Caco-2 (cell line): Measurements from ENCODE around the gene NT5C3B. TPM values are rescaled to one million over a fixed set of nuclear protein-coding genes. Genes with fewer than 3 reads are reported as not detected.
A peak's percentile ranks its signal among the peaks of the same experiment; 100 is the strongest.
"Not testable (repeated sequence)": the region's sequence is repeated elsewhere in the genome, so short reads cannot be mapped to it uniquely, and the experiment has no call there.

Experiments
- BruUV-seq: library from RNA; stranded (reverse); fragments of 400-500 nt; replicated peaks from 2 replicates; lab custom pipeline; 2021; lab: Mats Ljungman, UMichigan
- CTCF ChIA-PET: fragments of 300-600 bp; sonication (Branson Sonifier 250); formaldehyde crosslinking; loops from one replicate; lab custom pipeline; 2022; ENCODE audit warnings: antibody characterized with exemption; lab: Charles Lee
- POLR2A ChIA-PET: fragments of 300-600 bp; sonication (Branson Sonifier 250); formaldehyde crosslinking; loops from one replicate; lab custom pipeline; 2022; ENCODE audit warnings: antibody characterized with exemption; lab: Charles Lee
- DNase-seq, 2 experiments: peaks; one replicate each; pipeline versions ENCODE4 v3.0.0 to v3.0.0-alpha.2; 2020 to 2022
- H3K27me3 ChIP-seq: replicated peaks from 2 replicates; pipeline ENCODE4 v1.6.0; 2011; ENCODE audit warnings: low read length; ENCODE audit not compliant: control insufficient read depth, insufficient read depth
- H3K36me3 ChIP-seq: 2 replicates; pipeline ENCODE4 v1.5.1; 2011; ENCODE audit warnings: low read length; ENCODE audit not compliant: control insufficient read depth, insufficient read depth
- H3K4me1 ChIP-seq: fragments of 250-450 bp; sonication (Bioruptor Pico); 2 replicates; pipeline ENCODE4 v1.5.1; 2020; ENCODE audit warnings: mild to moderate bottlenecking
- H3K4me3 ChIP-seq: 2 replicates; pipeline ENCODE4 v1.5.1; 2011; ENCODE audit warnings: low read depth, mild to moderate bottlenecking, control low read depth, low read length
- H3K9me3 ChIP-seq: fragments of 250-450 bp; sonication (Bioruptor Pico); 2 replicates; pipeline ENCODE4 v1.5.1; 2020; ENCODE audit warnings: mild to moderate bottlenecking, moderate library complexity
- H3K27ac Mint-ChIP-seq: one replicate; pipeline ENCODE4 v1.8.0; 2022; ENCODE audit warnings: mixed read lengths; ENCODE audit not compliant: unreplicated experiment
- H3K27me3 Mint-ChIP-seq: one replicate; pipeline ENCODE4 v1.8.0; 2022; ENCODE audit warnings: mixed read lengths; ENCODE audit not compliant: insufficient read depth, unreplicated experiment
- H3K36me3 Mint-ChIP-seq: one replicate; pipeline ENCODE4 v1.8.0; 2022; ENCODE audit warnings: mild to moderate bottlenecking, mixed read lengths; ENCODE audit not compliant: insufficient read depth, unreplicated experiment
- H3K4me1 Mint-ChIP-seq: one replicate; pipeline ENCODE4 v1.8.0; 2022; ENCODE audit warnings: low read depth, mixed read lengths; ENCODE audit not compliant: unreplicated experiment
- H3K4me3 Mint-ChIP-seq: one replicate; pipeline ENCODE4 v1.8.0; 2022; ENCODE audit warnings: mild to moderate bottlenecking, moderate library complexity, mixed read lengths; ENCODE audit not compliant: unreplicated experiment
- H3K9me3 Mint-ChIP-seq: one replicate; pipeline ENCODE4 v1.8.0; 2022; ENCODE audit warnings: mixed read lengths; ENCODE audit not compliant: unreplicated experiment
- intact Hi-C: fragments of 100-400 bp; cut with micrococcal nuclease; formaldehyde crosslinking; loops from one replicate; pipeline ENCODE4 v1.10.0; 2022; ENCODE audit not compliant: unreplicated experiment
- total RNA-seq: library from RNA; stranded (reverse); gene quantifications from 2 replicates; pipeline ENCODE4 v1.2.3, GENCODE V29; 2022
- TF ChIP-seq, protein P1 (sequence below), 2 experiments: fragments of 200-600 bp in 1 of 2; IDR thresholded peaks; 1 replicate in 1 of 2; 2 replicates in 1 of 2; pipeline versions ENCODE4 v1.5.1 to v1.8.0; 2011 to 2022; ENCODE audit warnings: antibody characterized with exemption in 1 of 2, control low read depth in 1 of 2, inconsistent platforms in 1 of 2, low read depth in 1 of 2, low read length in 1 of 2, mild to moderate bottlenecking in 1 of 2, moderate library complexity in 1 of 2; ENCODE audit not compliant: insufficient read depth in 1 of 2, severe bottlenecking in 1 of 2, unreplicated experiment in 1 of 2

Gene NT5C3B
- total RNA-seq, 1 experiment from 2014 or later, result 94.5 TPM

DNA sequence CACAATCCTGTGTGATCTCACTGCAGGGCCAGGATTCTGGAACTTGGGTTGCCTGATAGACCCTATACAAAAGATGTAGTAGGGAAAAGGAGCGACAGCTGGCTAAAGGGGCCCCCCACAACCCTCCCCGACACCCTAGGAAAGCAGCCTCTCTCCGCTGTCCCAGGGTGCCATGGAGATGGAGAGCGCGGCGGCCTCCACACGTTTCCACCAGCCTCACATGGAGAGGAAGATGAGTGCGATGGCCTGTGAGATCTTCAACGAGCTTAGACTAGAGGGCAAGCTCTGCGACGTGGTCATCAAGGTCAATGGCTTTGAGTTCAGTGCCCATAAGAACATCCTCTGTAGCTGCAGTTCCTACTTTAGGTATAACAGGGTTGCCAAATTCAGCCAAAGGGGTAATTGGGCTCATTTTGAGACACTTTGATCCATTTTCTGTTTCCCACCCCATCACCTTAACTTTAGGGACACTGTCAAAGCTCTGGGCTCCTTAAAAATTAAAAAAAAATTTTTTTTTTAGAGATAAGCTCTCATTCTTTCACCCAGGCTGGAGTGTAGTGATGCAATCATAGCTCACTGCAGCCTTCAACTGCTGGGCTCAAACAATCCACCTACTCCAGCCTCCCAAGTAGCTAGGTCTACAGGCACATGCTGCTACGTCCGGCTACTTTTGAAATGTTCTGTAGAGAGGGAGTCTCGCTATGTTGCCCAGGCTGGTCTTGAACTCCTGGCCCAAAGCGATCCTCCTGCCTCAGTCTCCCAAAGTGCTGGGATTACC lies 1.9 kb upstream of the NT5C3B start, which contains the start of gene KLHL10:
Gene KLHL10, plus strand, starts transcription at position 65 of the 778 bp plus-strand sequence. Its CDS starts 108 bp downstream, at position 173.
- peaks cover 8% of the 10 kb centered on the region for H3K4me1 Mint-ChIP-seq
- intact Hi-C loops, result no loop called here
- peak within 1 kb of the TSS; percentile 78 for H3K4me3 Mint-ChIP-seq
- POLR2A ChIA-PET, result interaction anchor here (0.9 kb wide), 1 partner anchor 81 kb away, joined by 3 read pairs; no protein-coding TSS in a partner anchor
- H3K36me3 Mint-ChIP-seq, result peaks cover 6% of the 10 kb centered on the region
- DNase-seq, result no peak
- H3K36me3 ChIP-seq, result no peaks in the 10 kb centered on the region
- no peaks in the 10 kb centered on the region for H3K9me3 ChIP-seq
- no peaks in the 10 kb centered on the region for H3K9me3 Mint-ChIP-seq
- 0 out of 2 replicates have a peak, but pooled peaks cover 3% of the 10 kb centered on the region for H3K4me1 ChIP-seq
- CTCF ChIA-PET, result interaction anchor here (0.6 to 1.0 kb wide), 3 partner anchors 27 to 132 kb away, joined by 3 to 4 read pairs (median 3); partner anchors contain the start of gene P3H4
- BruUV-seq, result no TSS peak
- H3K27me3 ChIP-seq, result no peaks in the 10 kb centered on the region
- no peak within 1 kb of the TSS for H3K27ac Mint-ChIP-seq
- H3K4me3 ChIP-seq, result peak within 1 kb of the TSS; percentile 74
- TF ChIP-seq, protein P1, sequence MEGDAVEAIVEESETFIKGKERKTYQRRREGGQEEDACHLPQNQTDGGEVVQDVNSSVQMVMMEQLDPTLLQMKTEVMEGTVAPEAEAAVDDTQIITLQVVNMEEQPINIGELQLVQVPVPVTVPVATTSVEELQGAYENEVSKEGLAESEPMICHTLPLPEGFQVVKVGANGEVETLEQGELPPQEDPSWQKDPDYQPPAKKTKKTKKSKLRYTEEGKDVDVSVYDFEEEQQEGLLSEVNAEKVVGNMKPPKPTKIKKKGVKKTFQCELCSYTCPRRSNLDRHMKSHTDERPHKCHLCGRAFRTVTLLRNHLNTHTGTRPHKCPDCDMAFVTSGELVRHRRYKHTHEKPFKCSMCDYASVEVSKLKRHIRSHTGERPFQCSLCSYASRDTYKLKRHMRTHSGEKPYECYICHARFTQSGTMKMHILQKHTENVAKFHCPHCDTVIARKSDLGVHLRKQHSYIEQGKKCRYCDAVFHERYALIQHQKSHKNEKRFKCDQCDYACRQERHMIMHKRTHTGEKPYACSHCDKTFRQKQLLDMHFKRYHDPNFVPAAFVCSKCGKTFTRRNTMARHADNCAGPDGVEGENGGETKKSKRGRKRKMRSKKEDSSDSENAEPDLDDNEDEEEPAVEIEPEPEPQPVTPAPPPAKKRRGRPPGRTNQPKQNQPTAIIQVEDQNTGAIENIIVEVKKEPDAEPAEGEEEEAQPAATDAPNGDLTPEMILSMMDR (IDR thresholded peaks at IDR 0.05; ENCODE audit: insufficient read depth in 1 of 2, low read depth in 1 of 2, low read length in 1 of 2, severe bottlenecking in 1 of 2, unreplicated experiment in 1 of 2), result no peak
- H3K27me3 Mint-ChIP-seq, result no peaks in the 10 kb centered on the region

DNA sequence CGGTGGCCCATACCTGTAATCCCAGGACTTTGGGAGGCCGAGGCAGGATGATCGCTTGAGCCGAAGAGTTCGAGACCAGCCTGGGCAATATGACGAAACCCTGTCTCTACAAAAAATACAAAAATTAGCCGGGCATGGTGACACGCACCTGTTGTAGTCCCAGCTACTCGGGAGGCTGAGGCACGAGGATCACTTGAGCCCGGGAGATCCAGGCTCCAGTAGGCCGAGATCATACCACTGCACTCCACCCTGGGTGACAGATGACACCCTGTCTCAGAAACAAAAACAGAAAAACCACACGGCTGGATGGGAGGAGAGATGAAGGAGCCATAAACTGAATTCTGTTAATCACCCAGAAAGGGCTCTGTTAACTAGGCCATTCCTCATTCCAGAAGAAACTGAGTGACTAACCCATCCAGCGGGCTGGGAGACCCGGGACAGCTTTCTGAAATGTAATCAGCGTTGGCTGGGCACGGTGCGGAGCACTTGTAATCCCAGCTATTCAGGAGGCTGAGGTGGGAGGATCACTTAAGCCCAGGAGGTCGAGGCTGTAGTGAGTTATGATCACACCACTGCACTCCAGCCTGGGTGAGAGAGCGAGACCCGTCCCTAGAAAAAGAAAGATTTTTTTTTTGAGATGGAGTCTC lies 641 bp upstream of the NT5C3B start:
- TF ChIP-seq, protein P1 (IDR thresholded peaks at IDR 0.05; ENCODE audit: insufficient read depth in 1 of 2, low read depth in 1 of 2, low read length in 1 of 2, severe bottlenecking in 1 of 2, unreplicated experiment in 1 of 2), result no peak
- H3K4me1 ChIP-seq, result 0 out of 2 replicates have a peak, but pooled peaks cover 3% of the 10 kb centered on the region
- intact Hi-C loops, result no loop called here
- no peak for DNase-seq
- Mint-ChIP-seq H3K4me3 (peak overlapping the region; percentile 78), H3K27ac (no peak overlapping the region), H3K27me3 (no peaks in the 10 kb centered on the region), H3K9me3 (no peaks in the 10 kb centered on the region), H3K36me3 (peaks cover 13% of the 10 kb centered on the region), H3K4me1 (peaks cover 8% of the 10 kb centered on the region)
- no TSS peak for BruUV-seq
- H3K27me3 ChIP-seq, result no peaks in the 10 kb centered on the region
- ChIA-PET CTCF (interaction anchor here (0.5 kb wide), 1 partner anchor 142 kb away, joined by 4 read pairs; no protein-coding TSS in a partner anchor), POLR2A (interaction anchor here (0.7 kb wide), 1 partner anchor 148 kb away, joined by 3 read pairs; no protein-coding TSS in a partner anchor)
- H3K9me3 ChIP-seq, result no peaks in the 10 kb centered on the region
- H3K36me3 ChIP-seq, result no peaks in the 10 kb centered on the region
- H3K4me3 ChIP-seq, result peak overlapping the region; percentile 74

DNA sequence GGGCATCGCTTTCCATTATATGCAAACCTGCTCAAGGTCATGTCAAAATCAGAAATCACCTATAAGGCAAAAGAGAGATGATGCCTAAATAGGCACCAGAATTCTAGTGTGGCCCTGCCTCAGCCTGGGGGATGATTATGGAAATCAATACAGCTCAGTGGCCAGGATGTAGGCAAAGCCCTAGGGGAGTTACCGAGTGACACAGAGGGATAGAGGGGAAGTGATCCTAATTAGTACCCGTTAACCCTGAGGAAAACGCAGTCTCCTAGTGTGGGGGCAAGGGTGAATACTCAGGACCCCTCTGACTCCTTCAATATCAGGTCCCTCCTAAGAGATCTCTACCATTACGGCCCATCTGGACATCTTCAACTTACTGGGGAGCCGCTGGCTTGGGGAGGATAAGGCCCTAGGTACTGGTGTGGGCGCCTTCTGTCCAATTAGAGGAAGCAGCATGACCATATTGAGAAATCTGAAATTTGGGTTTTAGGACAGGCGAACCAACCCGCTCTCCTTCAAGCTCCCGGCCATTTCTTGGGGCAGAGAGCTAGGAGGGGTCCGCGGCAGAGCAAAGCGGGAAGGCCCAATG lies 725 bp downstream of the NT5C3B start:
- Histone ChIP-seq H3K4me3 (peak overlapping the region; percentile 74), H3K27me3 (no peaks in the 10 kb centered on the region), H3K36me3 (peaks cover 2% of the 10 kb centered on the region), H3K4me1 (0 out of 2 replicates have a peak, but pooled peaks cover 3% of the 10 kb centered on the region), H3K9me3 (no peaks in the 10 kb centered on the region)
- DNase-seq, result no peak
- Mint-ChIP-seq H3K27ac (peak overlapping the region; percentile 39), H3K9me3 (no peaks in the 10 kb centered on the region), H3K4me3 (peak overlapping the region; percentile 78), H3K27me3 (no peaks in the 10 kb centered on the region), H3K36me3 (peaks cover 26% of the 10 kb centered on the region), H3K4me1 (peaks cover 8% of the 10 kb centered on the region)
- POLR2A ChIA-PET, result no interaction called here
- CTCF ChIA-PET, result interaction anchor here (0.7 to 1.1 kb wide), 2 partner anchors 24 to 150 kb away, joined by 3 read pairs; partner anchors contain the start of gene P3H4
- BruUV-seq, result no TSS peak
- TF ChIP-seq, protein P1 (IDR thresholded peaks at IDR 0.05; ENCODE audit: insufficient read depth in 1 of 2, low read depth in 1 of 2, low read length in 1 of 2, severe bottlenecking in 1 of 2, unreplicated experiment in 1 of 2), result no peak
- intact Hi-C loops, result no loop called here

DNA sequence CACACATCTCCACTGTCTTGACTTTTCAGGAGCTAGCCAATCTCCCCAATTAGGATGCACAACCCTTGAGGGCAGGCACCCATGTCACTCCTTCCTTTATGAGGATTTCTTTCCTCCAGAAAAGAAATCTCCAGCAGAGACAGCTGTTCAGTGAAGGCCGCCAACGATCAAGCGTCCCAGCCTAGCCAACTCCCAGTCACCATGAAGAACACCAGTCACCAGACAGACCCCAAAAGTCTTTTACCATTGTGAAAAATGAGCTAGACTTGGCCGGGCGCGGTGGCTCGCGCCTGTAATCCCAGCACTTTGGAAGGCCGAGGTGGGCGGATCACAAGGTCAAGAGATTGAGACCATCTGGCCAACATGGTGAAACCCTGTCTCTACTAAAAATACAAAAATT lies 6.1 kb downstream of the NT5C3B start:
- H3K36me3 ChIP-seq, H3K4me3 Mint-ChIP-seq, H3K9me3 ChIP-seq, DNase-seq, H3K27ac Mint-ChIP-seq, BruUV-seq, CTCF ChIA-PET, H3K9me3 Mint-ChIP-seq, POLR2A ChIA-PET, H3K27me3 ChIP-seq, H3K4me3 ChIP-seq, intact Hi-C loops, H3K27me3 Mint-ChIP-seq, H3K4me1 Mint-ChIP-seq, H3K4me1 ChIP-seq: not testable (repeated sequence)
- peaks cover 68% of the 10 kb centered on the region for H3K36me3 Mint-ChIP-seq
